Right lobe of liver (tissue), 6 donors: ENCODE measurements around the gene LY6G6D. TPM values are rescaled to one million over a fixed set of nuclear protein-coding genes. Genes with fewer than 3 reads are reported as not detected.
A peak's percentile ranks its signal among the peaks of the same experiment; 100 is the strongest.

Source experiments
- ATAC-seq, 4 donors: fragments of 200-7000 bp; cut with Tn5 transposase; one replicate each; pipeline ENCODE4 v1.9.1; 2020; ENCODE audit warnings: mild to moderate bottlenecking in 4 of 4, moderate library complexity in 4 of 4
- DNase-seq, 3 donors: peaks; one replicate each; pipeline ENCODE4 v3.0.0-alpha.2; 2020
- H3K27ac ChIP-seq, 3 donors: fragments of 200-600 bp; one replicate each; pipeline ENCODE4 v1.8.0; 2022
- H3K27me3 ChIP-seq, 2 donors: fragments of 200-600 bp; one replicate each; pipeline ENCODE4 v1.8.0; 2022
- H3K36me3 ChIP-seq, 4 donors: fragments of 200-600 bp; sonication (generic) in 1 of 4; one replicate each; pipeline versions ENCODE4 v1.5.1 to v1.8.0; 2017 to 2022; ENCODE audit warnings: control low read depth in 1 of 4
- H3K4me1 ChIP-seq, 4 donors: fragments of 200-600 bp; sonication (generic) in 1 of 4; one replicate each; pipeline versions ENCODE4 v1.5.1 to v1.8.0; 2017 to 2022; ENCODE audit warnings: control low read depth in 1 of 4
- H3K4me3 ChIP-seq, 3 donors: fragments of 200-600 bp; one replicate each; pipeline ENCODE4 v1.8.0; 2022
- H3K9me3 ChIP-seq, 4 donors: fragments of 200-600 bp; sonication (generic) in 1 of 4; one replicate each; pipeline versions ENCODE4 v1.5.1 to v1.8.0; 2017 to 2022; ENCODE audit warnings: control low read depth in 1 of 4
- POLR2A ChIP-seq: fragments of 450-650 bp; IDR thresholded peaks from one replicate; pipeline ENCODE4 v1.6.1; 2017; ENCODE audit warnings: antibody characterized with exemption, mild to moderate bottlenecking
- WGBS: methylation state at CpG from one replicate; pipeline ENCODE4 v1.1.6; 2018; ENCODE audit warnings: low coverage, low lambda C conversion rate; ENCODE audit not compliant: insufficient coverage; ENCODE audit errors: missing lambda C conversion rate; 5-methylcytosine and 5-hydroxymethylcytosine counted together
- intact Hi-C, 2 donors: fragments of 100-400 bp; cut with DNase I; formaldehyde crosslinking; loops; one replicate each; pipeline versions ENCODE4 v1.11.2 to v1.14.1; 2022
- total RNA-seq, 6 experiments: library from RNA; depleted of rRNA in 2 of 6; stranded (reverse); fragments of >200 nt in 2 of 6; fragmentation: NEBNext Ultra II Directional in 3 of 6; extraction: Animal tissue kit (Norgen Biotek cat#: 25700) in 3 of 6; gene quantifications; one replicate each; pipeline versions ENCODE4 v1.1.0 to v1.2.4, GENCODE V29; 2016 to 2023
- TF ChIP-seq, protein P1 (sequence below), 4 donors: fragments of 200-600 bp in 3 of 4; fragments of 450-650 bp in 1 of 4; IDR thresholded peaks; one replicate each; pipeline versions ENCODE4 v1.5.1 to v1.8.0; 2016 to 2022; ENCODE audit warnings: antibody characterized with exemption in 4 of 4, mild to moderate bottlenecking in 2 of 4
- donor health status: DM: no; HTN: yes; CAD: no.
- donor health status: DM: no; HTN: no; CAD: no.
- donor health status: DM: no; HTN: no; CAD: no.
- donor health status: DM: no; HTN: yes; CAD: no.
- donor health status: DM: no; HTN: yes; CAD: no.

LY6G6D gene
- total RNA-seq, 6 experiments from 2014 or later = not detected

DNA sequence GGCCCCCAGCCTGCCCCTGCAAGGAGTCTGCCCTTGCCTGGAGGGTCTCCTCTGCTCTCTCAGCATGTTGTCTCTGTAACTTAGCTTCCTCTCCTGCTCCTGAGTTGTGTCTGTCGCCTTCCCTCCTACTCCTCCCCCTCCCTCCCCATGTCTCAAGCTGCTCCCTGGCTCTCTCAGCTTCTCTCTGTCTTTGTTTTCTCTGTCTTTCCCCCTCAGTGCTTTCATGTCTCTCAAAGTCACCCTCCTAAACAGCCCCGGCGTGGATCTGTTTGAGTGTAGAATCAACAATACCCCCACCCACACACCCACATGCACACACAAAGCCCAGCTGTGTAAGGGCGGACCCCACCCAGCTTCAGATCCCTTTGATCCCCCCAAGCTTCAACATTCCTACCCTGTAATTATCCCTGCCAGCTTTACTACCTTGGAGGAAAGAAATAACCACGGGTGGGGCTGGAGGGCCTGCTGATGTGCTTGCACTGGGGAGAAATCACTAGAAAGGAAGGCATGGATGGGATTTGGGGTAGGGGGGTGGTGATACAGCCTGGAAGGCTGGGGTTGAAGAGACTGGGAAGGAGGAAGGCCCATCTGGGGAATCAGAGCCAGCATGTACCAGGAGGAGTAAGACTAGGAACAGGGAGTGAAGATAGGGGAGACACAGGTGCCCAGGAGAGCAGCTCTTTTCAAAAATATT, 1.0 kb upstream of the LY6G6D start:
- Histone ChIP-seq H3K27ac (no peak overlapping the region), H3K4me3 (no peak overlapping the region), H3K9me3 (no peaks in the 10 kb centered on the region), H3K36me3 (no peaks in the 10 kb centered on the region), H3K27me3 (no peaks in the 10 kb centered on the region), H3K4me1 (no peaks in the 10 kb centered on the region)
- TF ChIP-seq POLR2A = no peak
- TF ChIP-seq, protein P1, sequence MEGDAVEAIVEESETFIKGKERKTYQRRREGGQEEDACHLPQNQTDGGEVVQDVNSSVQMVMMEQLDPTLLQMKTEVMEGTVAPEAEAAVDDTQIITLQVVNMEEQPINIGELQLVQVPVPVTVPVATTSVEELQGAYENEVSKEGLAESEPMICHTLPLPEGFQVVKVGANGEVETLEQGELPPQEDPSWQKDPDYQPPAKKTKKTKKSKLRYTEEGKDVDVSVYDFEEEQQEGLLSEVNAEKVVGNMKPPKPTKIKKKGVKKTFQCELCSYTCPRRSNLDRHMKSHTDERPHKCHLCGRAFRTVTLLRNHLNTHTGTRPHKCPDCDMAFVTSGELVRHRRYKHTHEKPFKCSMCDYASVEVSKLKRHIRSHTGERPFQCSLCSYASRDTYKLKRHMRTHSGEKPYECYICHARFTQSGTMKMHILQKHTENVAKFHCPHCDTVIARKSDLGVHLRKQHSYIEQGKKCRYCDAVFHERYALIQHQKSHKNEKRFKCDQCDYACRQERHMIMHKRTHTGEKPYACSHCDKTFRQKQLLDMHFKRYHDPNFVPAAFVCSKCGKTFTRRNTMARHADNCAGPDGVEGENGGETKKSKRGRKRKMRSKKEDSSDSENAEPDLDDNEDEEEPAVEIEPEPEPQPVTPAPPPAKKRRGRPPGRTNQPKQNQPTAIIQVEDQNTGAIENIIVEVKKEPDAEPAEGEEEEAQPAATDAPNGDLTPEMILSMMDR (IDR thresholded peaks at IDR 0.05) = no peak
- intact Hi-C loops = loop anchor here in 1 of 2 donors (10.0 kb wide), 1 partner anchor 51 kb away; the partner anchor contains the start of gene SAPCD1
- 70% methylated on average over 4 of the region's 5 CpGs for WGBS
- no peak for ATAC-seq
- DNase-seq = no peak

DNA sequence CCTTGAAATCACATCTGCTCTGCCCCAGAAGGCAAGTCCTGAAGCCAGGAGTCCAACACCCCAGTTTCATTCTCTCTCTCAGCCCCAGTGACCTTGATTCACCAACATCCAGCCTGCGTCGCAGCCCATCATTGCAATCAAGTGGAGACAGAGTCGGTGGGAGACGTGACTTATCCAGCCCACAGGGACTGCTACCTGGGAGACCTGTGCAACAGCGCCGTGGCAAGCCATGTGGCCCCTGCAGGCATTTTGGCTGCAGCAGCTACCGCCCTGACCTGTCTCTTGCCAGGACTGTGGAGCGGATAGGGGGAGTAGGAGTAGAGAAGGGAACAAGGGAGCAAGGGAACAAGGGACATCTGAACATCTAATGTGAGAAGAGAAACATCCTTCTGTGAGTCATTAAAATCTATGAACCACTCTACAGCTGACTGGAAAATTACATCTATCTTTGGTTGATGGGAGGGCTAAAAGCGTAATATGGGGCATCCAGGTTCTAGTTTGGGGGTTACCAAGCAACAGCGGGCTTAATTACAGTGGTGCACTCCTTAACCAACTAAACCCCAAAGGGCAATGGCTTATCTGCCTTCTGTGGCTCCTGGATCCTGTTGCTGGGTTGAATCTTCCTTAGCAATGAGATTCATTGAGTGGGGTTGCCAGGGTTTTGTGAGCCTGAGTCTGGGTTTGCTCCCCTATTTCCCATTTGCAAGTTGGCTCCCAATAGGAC, 2.5 kb downstream of the LY6G6D start:
- DNase-seq (no peak), ATAC-seq (peak; percentile 6 to 58 (median 36))
- intact Hi-C loops = loop anchor here in 1 of 2 donors (10.0 kb wide), 1 partner anchor 47 kb away; the partner anchor contains the start of gene SAPCD1
- TF ChIP-seq, protein P1 (IDR thresholded peaks at IDR 0.05) = peak in 2 of 4 donors; percentile 7 to 9
- no peak for TF ChIP-seq POLR2A
- Histone ChIP-seq H3K4me1 (no peaks in the 10 kb centered on the region), H3K4me3 (no peak overlapping the region), H3K36me3 (no peaks in the 10 kb centered on the region), H3K9me3 (no peaks in the 10 kb centered on the region), H3K27me3 (no peaks in the 10 kb centered on the region), H3K27ac (no peak overlapping the region)
- WGBS = 70% methylated on average over 7 of the region's 10 CpGs

GRCh38 chr6:31718265-31718664, 3.1 kb downstream of the LY6G6D start:
- no peaks in the 10 kb centered on the region for H3K36me3 ChIP-seq
- DNase-seq = no peak
- no peak for ATAC-seq
- WGBS = no CpG with 5 or more reads among the region's 1 CpG
- H3K9me3 ChIP-seq = no peaks in the 10 kb centered on the region
- no peak overlapping the region for H3K27ac ChIP-seq
- H3K27me3 ChIP-seq = no peaks in the 10 kb centered on the region
- intact Hi-C loops = loop anchor here in 1 of 2 donors (10.0 kb wide), 1 partner anchor 47 kb away; the partner anchor contains the start of gene SAPCD1
- TF ChIP-seq, protein P1 (IDR thresholded peaks at IDR 0.05) = no peak
- no peak for TF ChIP-seq POLR2A
- no peaks in the 10 kb centered on the region for H3K4me1 ChIP-seq
- H3K4me3 ChIP-seq = no peak overlapping the region

- no peaks in the 10 kb centered on the region for H3K27me3 ChIP-seq
- H3K4me3 ChIP-seq = no peak overlapping the region
- H3K9me3 ChIP-seq = no peaks in the 10 kb centered on the region
- no peak for DNase-seq
- no peaks in the 10 kb centered on the region for H3K36me3 ChIP-seq
- ATAC-seq = peak in 1 of 4 donors; percentile 12
- intact Hi-C loops = loop anchor here in 1 of 2 donors (10.0 kb wide), 1 partner anchor 46 kb away; the partner anchor contains the start of gene SAPCD1
- WGBS = 90% methylated on average over 1 of the region's 6 CpGs
- TF ChIP-seq POLR2A = no peak
- TF ChIP-seq, protein P1 (IDR thresholded peaks at IDR 0.05) = no peak
- H3K27ac ChIP-seq = no peak overlapping the region
- no peaks in the 10 kb centered on the region for H3K4me1 ChIP-seq
Measured at GRCh38 chr6:31719001-31719400, 3.9 kb downstream of the LY6G6D start.
